Measurements from ENCODE around the gene MIPOL1.

DNA sequence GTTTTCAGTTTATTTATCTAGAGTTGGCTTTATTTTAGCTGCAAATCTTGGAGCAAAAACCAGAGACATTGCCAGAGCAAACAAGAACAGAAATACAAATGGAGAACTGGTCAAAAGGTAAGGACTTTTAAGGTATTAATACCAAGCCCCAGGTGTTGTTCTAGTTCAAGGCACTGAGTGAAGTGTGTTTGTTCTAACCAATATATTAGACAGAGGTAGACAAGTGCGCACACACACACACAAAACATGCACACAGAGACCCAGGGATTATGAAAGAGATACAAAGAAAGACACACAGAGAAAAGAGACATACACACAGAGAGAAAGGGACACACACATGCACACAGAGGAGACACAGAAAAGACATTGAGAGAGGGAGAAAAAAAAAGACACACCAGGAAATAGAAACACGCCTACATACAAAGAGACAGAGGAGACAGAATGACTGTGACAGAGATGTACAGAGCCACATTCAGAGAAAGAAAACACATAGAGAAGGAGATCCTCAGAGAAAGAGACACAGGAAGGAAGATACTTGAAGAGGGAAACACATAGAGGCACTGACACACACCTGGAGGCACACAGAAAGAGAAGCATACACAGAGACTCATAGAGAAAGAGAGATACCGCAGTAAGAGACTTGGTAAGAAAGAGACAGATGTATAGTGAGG is 50.2 kb downstream of the MIPOL1 start:
- TF ChIP-seq, protein P1, sequence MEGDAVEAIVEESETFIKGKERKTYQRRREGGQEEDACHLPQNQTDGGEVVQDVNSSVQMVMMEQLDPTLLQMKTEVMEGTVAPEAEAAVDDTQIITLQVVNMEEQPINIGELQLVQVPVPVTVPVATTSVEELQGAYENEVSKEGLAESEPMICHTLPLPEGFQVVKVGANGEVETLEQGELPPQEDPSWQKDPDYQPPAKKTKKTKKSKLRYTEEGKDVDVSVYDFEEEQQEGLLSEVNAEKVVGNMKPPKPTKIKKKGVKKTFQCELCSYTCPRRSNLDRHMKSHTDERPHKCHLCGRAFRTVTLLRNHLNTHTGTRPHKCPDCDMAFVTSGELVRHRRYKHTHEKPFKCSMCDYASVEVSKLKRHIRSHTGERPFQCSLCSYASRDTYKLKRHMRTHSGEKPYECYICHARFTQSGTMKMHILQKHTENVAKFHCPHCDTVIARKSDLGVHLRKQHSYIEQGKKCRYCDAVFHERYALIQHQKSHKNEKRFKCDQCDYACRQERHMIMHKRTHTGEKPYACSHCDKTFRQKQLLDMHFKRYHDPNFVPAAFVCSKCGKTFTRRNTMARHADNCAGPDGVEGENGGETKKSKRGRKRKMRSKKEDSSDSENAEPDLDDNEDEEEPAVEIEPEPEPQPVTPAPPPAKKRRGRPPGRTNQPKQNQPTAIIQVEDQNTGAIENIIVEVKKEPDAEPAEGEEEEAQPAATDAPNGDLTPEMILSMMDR (conservative IDR thresholded peaks at IDR 0.05; ENCODE audit: low read length), result no peak
- TF ChIP-seq EZH2phosphoT487 (IDR thresholded peaks at IDR 0.05; ENCODE audit: borderline replicate concordance, low read depth, low read length), result no peak
